Stomach smooth muscle (tissue), 2 donors: ENCODE data around the gene PGBD5.
"Not testable (repeated sequence)": the region's sequence is repeated elsewhere in the genome, so short reads cannot be mapped to it uniquely, and the experiment has no call there.

ENCODE experiments used
- H3K27ac ChIP-seq: one replicate; pipeline ENCODE4 v1.7.0; 2013; ENCODE audit warnings: mild to moderate bottlenecking, low read length, inconsistent platforms
- H3K27me3 ChIP-seq, 2 donors: one replicate each; pipeline ENCODE4 v1.7.0; 2013; ENCODE audit warnings: low read length in 2 of 2; ENCODE audit not compliant: insufficient read depth in 2 of 2, control insufficient read depth in 1 of 2
- H3K36me3 ChIP-seq, 2 donors: one replicate each; pipeline ENCODE4 v1.7.0; 2013; ENCODE audit warnings: low read length in 2 of 2; ENCODE audit not compliant: control insufficient read depth in 2 of 2, insufficient read depth in 2 of 2
- H3K4me1 ChIP-seq: one replicate; pipeline ENCODE4 v1.7.0; 2013; ENCODE audit warnings: low read length; ENCODE audit not compliant: control insufficient read depth, insufficient read depth
- H3K4me3 ChIP-seq, 2 donors: one replicate each; pipeline ENCODE4 v1.7.0; 2013; ENCODE audit warnings: low read length in 2 of 2
- H3K9ac ChIP-seq, 2 donors: one replicate each; pipeline ENCODE4 v1.7.0; 2013; ENCODE audit warnings: low read length in 2 of 2, mild to moderate bottlenecking in 1 of 2
- H3K9me3 ChIP-seq, 2 donors: one replicate each; pipeline ENCODE4 v1.7.0; 2013; ENCODE audit warnings: low read length in 2 of 2; ENCODE audit not compliant: control insufficient read depth in 2 of 2
- donor health status: healthy.
- donor health status: Pancreatic carcinoma.

The PGBD5 gene

GRCh38 chr1:230414102-230414501, 12.0 kb downstream of the PGBD5 start:
- no peaks in the 10 kb centered on the region for H3K9me3 ChIP-seq
- no peaks in the 10 kb centered on the region for H3K36me3 ChIP-seq
- H3K4me1 ChIP-seq: no peaks in the 10 kb centered on the region
- no peak overlapping the region for H3K27ac ChIP-seq
- H3K9ac ChIP-seq: no peak overlapping the region
- peaks cover 8 to 16% of the 10 kb centered on the region in 2 donors for H3K27me3 ChIP-seq
- no peak overlapping the region for H3K4me3 ChIP-seq

- no peak overlapping the region for H3K9ac ChIP-seq
- H3K27ac ChIP-seq: no peak overlapping the region
- no peaks in the 10 kb centered on the region for H3K36me3 ChIP-seq
- H3K4me1 ChIP-seq: no peaks in the 10 kb centered on the region
- H3K9me3 ChIP-seq: no peaks in the 10 kb centered on the region
- H3K27me3 ChIP-seq: peaks cover 4 to 7% of the 10 kb centered on the region in 2 donors
- H3K4me3 ChIP-seq: no peak overlapping the region
These were observed 13.1 kb downstream of the PGBD5 start for GRCh38 chr1:230413061-230413460.

GRCh38 chr1:230408971-230409370, 17.2 kb downstream of the PGBD5 start:
- Histone ChIP-seq H3K9ac (no peak overlapping the region), H3K4me3 (no peak overlapping the region), H3K4me1 (no peaks in the 10 kb centered on the region), H3K9me3 (no peaks in the 10 kb centered on the region), H3K36me3 (no peaks in the 10 kb centered on the region), H3K27me3 (no peaks in the 10 kb centered on the region), H3K27ac (no peak overlapping the region)

GRCh38 chr1:230407351-230407750, 18.8 kb downstream of the PGBD5 start:
- Histone ChIP-seq H3K9ac (no peak overlapping the region), H3K9me3 (no peaks in the 10 kb centered on the region)

GRCh38 chr1:230406727-230407126, 19.4 kb downstream of the PGBD5 start:
- H3K27ac ChIP-seq, H3K9ac ChIP-seq, H3K27me3 ChIP-seq, H3K4me3 ChIP-seq, H3K4me1 ChIP-seq, H3K9me3 ChIP-seq, H3K36me3 ChIP-seq: not testable (repeated sequence)

More at GRCh38 chr1:230407351-230407750, 18.8 kb downstream of the PGBD5 start:
- Histone ChIP-seq H3K4me1 (no peaks in the 10 kb centered on the region), H3K36me3 (no peaks in the 10 kb centered on the region), H3K27ac (no peak overlapping the region), H3K27me3 (no peaks in the 10 kb centered on the region), H3K4me3 (no peak overlapping the region)

- H3K36me3 ChIP-seq: no peaks in the 10 kb centered on the region
- no peaks in the 10 kb centered on the region for H3K9me3 ChIP-seq
- no peak overlapping the region for H3K4me3 ChIP-seq
- no peak overlapping the region for H3K9ac ChIP-seq
- H3K4me1 ChIP-seq: no peaks in the 10 kb centered on the region
- no peaks in the 10 kb centered on the region for H3K27me3 ChIP-seq
- H3K27ac ChIP-seq: no peak overlapping the region
These were observed 22.7 kb downstream of the PGBD5 start for GRCh38 chr1:230403442-230403841.

- Histone ChIP-seq H3K27me3 (peaks cover 8 to 10% of the 10 kb centered on the region in 2 donors), H3K36me3 (no peaks in the 10 kb centered on the region), H3K9ac (no peak overlapping the region), H3K27ac (no peak overlapping the region), H3K4me1 (no peaks in the 10 kb centered on the region), H3K9me3 (no peaks in the 10 kb centered on the region), H3K4me3 (no peak overlapping the region)
These were observed 24.3 kb downstream of the PGBD5 start for GRCh38 chr1:230401763-230402294.

- H3K27ac ChIP-seq: no peak overlapping the region
- H3K4me1 ChIP-seq: no peaks in the 10 kb centered on the region
- H3K4me3 ChIP-seq: no peak overlapping the region
- H3K27me3 ChIP-seq: peaks cover 9 to 10% of the 10 kb centered on the region in 2 donors
- H3K9me3 ChIP-seq: no peaks in the 10 kb centered on the region
- H3K9ac ChIP-seq: no peak overlapping the region
- no peaks in the 10 kb centered on the region for H3K36me3 ChIP-seq
These were observed 25.0 kb downstream of the PGBD5 start for GRCh38 chr1:230401101-230401500.

GRCh38 chr1:230400007-230400344, 26.2 kb downstream of the PGBD5 start:
- Histone ChIP-seq H3K9ac (no peak overlapping the region), H3K9me3 (no peaks in the 10 kb centered on the region), H3K4me3 (no peak overlapping the region), H3K4me1 (no peaks in the 10 kb centered on the region), H3K27me3 (peaks cover 9 to 10% of the 10 kb centered on the region in 2 donors), H3K27ac (no peak overlapping the region), H3K36me3 (no peaks in the 10 kb centered on the region)

- no peaks in the 10 kb centered on the region for H3K4me1 ChIP-seq
These were observed 26.7 kb downstream of the PGBD5 start for GRCh38 chr1:230399321-230400006.

GRCh38 chr1:230398856-230399255, 27.3 kb downstream of the PGBD5 start:
- Histone ChIP-seq H3K27me3 (peaks cover 9 to 10% of the 10 kb centered on the region in 2 donors), H3K27ac (no peak overlapping the region), H3K36me3 (no peaks in the 10 kb centered on the region), H3K9ac (no peak overlapping the region), H3K4me1 (no peaks in the 10 kb centered on the region), H3K4me3 (no peak overlapping the region), H3K9me3 (peaks cover 0 to 2% of the 10 kb centered on the region in 2 donors)

More at GRCh38 chr1:230399321-230400006, 26.7 kb downstream of the PGBD5 start:
- no peak overlapping the region for H3K9ac ChIP-seq
- H3K36me3 ChIP-seq: no peaks in the 10 kb centered on the region
- H3K27me3 ChIP-seq: peaks cover 9 to 10% of the 10 kb centered on the region in 2 donors
- H3K27ac ChIP-seq: no peak overlapping the region
- H3K4me3 ChIP-seq: no peak overlapping the region
- no peaks in the 10 kb centered on the region for H3K9me3 ChIP-seq
